Measurements from ENCODE around the gene MVB12B. TPM values are rescaled to one million over a fixed set of nuclear protein-coding genes. Genes with fewer than 3 reads are reported as not detected.
"Not testable (repeated sequence)": the region's sequence is repeated elsewhere in the genome, so short reads cannot be mapped to it uniquely, and the experiment has no call there.

MVB12B gene, protein sequence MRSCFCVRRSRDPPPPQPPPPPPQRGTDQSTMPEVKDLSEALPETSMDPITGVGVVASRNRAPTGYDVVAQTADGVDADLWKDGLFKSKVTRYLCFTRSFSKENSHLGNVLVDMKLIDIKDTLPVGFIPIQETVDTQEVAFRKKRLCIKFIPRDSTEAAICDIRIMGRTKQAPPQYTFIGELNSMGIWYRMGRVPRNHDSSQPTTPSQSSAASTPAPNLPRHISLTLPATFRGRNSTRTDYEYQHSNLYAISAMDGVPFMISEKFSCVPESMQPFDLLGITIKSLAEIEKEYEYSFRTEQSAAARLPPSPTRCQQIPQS
- total RNA-seq: 28.5 TPM

DNA sequence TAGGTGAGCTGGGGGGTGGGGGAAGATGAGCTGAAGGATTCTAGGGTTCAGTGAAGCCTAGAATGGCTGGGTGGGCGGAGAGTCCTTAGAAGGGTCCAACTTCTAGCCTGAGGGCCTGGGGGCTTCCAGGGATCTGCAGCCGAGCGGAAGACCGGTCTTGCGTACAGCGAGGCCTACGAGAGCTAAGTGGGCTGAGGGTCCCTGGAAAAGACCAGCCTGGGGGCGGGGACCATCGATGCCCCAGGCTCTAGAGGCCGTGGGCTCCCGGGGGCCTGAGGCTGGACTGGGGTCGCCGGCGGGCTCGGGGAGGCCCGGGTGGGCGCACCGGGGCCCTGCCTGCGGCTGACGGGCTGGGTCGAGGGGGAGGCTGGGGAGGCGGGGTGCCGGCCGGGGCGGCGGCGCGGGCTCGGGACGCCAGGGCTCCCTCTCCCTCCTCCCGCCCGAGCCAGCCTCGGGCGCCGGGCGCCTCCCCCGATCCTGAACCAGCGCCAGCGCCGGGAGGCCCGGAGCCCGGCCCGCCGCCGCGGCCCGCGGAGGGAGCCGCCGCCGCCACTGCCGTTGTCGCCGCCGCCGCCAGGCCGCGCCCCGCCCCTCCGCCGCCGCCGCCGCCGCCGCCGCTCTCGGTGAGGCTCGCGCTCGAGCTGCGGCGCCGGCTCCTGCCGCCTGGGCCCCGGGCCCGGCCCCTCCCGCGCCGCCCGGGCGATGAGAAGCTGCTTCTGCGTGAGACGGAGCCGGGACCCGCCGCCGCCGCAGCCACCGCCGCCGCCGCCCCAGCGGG lies at the start of gene MVB12B:
MVB12B (plus strand) TSS at position 602 of the 778 bp plus-strand sequence; CDS start at position 703, 101 bp downstream.
- FAIRE-seq (no peak), DNase-seq (ENCODE audit: low spot score in 2 of 2) (peak; percentile 85 to 89)

DNA sequence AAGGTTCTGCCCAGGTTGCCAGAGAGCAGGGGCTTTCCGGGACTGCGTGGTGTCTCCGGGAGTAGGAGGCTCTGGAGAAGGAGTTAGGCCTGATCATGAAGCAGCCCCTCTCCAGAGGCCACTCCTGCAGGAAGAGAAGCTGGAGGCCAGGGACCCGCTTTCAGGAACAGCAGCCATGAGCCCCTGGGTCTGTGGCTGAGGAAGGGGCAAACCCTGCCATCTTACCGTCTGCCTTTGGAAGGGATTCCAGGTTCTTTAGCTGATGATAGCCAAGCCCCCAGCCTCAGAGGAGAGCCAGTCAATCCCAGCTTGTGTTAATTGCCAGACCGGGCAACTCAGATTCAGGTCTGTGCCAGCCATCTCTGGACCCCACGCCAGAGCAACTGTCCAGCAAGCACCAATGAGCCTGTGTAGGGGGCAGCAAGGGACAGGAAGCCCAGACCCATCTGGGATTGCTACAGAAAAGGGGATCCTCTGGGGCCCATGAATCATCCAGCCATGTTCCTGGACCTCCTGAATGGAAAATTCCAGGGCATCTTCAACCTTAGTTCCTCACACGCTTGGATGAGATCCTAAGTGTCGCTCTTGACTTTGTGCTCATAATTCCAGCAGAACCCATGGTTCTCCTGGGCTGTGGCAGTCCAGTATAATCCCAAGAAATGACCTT lies 42.7 kb upstream of the MVB12B start:
- DNase-seq (ENCODE audit: low spot score in 2 of 2) (no peak), FAIRE-seq (no peak)

- not testable (repeated sequence) for FAIRE-seq; DNase-seq (ENCODE audit: low spot score in 2 of 2)
Observed at GRCh38 chr9:126285652-126286051, 41.0 kb upstream of the MVB12B start.

DNA sequence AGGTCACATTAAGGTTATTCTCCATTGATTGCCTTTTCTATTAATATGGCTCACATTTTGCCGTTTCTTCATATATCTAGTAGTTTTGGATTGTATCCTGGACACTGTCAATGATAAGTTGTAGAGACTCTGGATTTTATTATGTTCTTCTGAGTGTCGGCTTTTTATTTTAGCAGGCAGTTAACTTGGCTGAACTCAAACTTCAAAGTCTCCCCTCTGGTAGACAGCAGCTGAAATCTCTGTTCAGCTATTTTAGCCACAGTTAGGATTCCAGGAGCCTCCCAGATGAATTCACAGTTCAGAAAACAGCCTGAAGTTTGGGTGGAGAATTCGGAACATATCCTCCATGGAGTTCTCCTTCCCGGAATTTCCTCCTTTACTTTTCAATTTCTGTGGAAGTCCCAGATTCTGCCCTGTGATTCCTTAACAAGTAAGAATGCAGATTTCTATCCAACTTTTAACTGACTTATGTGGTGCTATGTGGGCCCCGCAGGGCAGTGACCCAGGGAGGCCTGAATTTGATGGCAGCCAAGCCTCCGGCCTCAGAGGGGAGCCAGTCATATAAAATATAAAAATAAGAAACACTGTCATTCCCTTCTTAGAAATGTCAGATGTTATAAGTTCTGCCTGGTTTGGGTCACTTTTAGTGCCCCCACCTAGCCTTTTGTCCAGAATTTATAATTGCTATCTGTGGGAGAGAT lies 39.3 kb upstream of the MVB12B start:
- no peak for FAIRE-seq
- DNase-seq (ENCODE audit: low spot score in 2 of 2): no peak

GRCh38 chr9:126290871-126291270 lies 35.8 kb upstream of the MVB12B start:
- FAIRE-seq (no peak), DNase-seq (ENCODE audit: low spot score in 2 of 2) (no peak)

- no peak for FAIRE-seq
- no peak for DNase-seq (ENCODE audit: low spot score in 2 of 2)
Observed at GRCh38 chr9:126291925-126292324, 34.7 kb upstream of the MVB12B start.

DNA sequence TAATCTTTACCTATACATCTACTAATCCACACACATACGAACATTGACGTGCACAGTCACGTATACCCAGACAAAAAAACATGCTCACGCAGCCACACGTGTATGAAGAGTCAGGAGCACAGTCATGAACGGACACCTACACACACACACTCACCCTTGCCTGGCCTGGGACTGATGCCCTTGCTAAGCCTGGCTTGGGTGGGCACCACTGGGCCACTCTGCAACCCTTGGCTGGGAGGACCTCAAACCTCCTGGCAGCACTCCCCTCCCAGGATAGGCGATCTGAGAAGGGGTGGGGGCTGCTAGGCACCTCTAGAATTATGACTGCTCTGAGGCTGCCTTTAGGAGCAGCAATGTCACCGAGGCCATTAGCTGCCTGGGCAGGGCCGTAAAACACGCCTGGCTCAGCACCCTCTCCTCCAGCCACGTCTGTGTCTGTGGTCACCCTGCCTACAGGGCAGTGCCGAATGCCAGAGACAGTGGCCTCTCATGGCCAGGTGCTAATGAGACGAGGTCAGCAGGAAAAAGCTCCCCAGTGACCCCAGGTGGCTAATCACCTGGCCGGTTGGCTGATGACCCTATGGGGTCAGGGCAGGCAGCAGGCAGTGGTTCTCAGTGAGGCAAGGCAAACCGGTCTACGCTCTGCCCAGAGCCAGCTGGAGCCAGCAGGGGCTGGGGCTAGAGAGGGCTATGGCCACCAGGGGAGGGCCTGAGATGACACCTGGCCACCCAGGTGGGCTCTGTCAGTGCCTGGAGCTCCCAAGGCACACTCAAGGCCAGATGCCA lies 33.7 kb upstream of the MVB12B start:
- no peak for DNase-seq (ENCODE audit: low spot score in 2 of 2)
- FAIRE-seq: no peak

GRCh38 chr9:126293522-126293889 lies 33.1 kb upstream of the MVB12B start:
- FAIRE-seq: no peak
- no peak for DNase-seq (ENCODE audit: low spot score in 2 of 2)

GRCh38 chr9:126294331-126295081 lies 32.1 kb upstream of the MVB12B start:
- FAIRE-seq: no peak
- DNase-seq (ENCODE audit: low spot score in 2 of 2): no peak

DNA sequence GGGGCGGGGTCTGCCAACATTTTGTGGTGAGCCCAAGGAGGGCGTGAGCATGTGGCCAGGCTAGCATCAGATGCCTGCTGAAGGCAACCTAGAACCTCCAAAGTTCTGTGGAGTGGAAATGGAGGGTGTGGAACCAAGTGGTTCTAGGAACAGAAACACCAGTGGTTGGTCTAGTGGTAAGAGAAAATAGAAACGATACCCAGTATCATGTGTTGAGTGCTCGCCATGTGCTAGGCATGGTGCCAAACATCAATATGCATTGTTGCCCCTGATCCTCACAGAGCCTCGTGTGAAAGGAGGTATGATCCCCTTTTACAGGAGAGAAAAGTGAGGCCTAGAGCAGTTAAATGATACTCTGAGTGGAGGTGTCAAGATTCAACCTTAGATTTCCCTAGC lies 31.5 kb upstream of the MVB12B start:
- FAIRE-seq (no peak), DNase-seq (ENCODE audit: low spot score in 2 of 2) (no peak)

DNA sequence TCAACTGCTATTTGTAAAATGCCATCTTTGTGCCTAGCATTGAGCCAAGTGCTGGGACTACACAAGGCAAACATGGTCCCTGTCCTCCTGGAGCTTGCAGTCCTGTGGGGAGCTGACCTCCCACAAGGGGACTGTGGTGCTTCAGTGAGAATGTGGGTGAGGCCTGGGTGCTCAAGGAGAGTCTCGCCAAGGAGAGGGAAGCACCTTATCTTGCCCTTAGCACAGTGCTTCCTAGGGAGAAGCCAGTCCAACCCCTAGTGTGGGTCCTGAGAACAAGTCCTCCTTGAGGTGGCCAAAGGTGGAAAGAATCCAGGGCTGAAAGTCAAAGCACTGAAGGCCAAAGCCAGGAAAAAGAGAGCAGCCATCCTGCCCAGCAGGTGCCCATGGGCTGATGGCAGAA lies 31.1 kb upstream of the MVB12B start:
- FAIRE-seq: no peak
- no peak for DNase-seq (ENCODE audit: low spot score in 2 of 2)

DNA sequence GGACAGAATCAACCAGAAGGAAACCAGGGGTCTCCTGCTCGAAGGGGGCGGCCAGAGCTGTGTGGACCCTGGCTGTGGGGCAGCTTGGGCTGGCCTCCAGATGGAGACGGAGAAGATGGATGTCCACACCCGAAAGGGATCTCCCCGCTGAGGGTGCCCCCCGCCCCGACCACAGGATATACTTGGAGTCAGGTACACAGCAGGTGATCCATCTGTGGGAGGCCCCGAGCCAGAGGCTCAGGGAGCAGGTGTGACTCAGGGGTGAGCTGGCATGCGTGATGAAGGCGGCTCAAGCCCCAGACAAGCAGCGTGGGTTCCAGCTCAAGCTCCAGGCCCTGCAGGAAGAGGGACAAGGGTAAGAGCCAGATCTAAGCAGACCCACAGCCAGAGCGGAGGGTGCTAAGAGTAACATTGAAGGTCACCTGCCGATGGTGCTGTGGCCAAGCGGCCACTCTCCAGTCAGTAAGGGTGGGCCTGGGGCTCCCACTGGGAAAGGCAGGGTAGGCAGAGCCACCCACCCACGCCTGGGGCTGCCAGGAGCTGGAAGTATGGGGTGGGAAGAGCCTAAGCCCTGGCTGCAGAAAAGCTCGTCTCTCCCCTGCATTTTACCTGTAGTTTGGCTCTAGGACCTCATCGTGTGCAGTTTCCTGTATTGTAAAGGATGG lies 30.6 kb upstream of the MVB12B start:
- FAIRE-seq: no peak
- DNase-seq (ENCODE audit: low spot score in 2 of 2): no peak

GRCh38 chr9:126296687-126297086 lies 29.9 kb upstream of the MVB12B start:
- FAIRE-seq (no peak), DNase-seq (ENCODE audit: low spot score in 2 of 2) (no peak)

GRCh38 chr9:126297661-126298060 lies 29.0 kb upstream of the MVB12B start:
- peak in 1 of 2 donors; percentile 22 for DNase-seq (ENCODE audit: low spot score in 2 of 2)
- FAIRE-seq: no peak

DNA sequence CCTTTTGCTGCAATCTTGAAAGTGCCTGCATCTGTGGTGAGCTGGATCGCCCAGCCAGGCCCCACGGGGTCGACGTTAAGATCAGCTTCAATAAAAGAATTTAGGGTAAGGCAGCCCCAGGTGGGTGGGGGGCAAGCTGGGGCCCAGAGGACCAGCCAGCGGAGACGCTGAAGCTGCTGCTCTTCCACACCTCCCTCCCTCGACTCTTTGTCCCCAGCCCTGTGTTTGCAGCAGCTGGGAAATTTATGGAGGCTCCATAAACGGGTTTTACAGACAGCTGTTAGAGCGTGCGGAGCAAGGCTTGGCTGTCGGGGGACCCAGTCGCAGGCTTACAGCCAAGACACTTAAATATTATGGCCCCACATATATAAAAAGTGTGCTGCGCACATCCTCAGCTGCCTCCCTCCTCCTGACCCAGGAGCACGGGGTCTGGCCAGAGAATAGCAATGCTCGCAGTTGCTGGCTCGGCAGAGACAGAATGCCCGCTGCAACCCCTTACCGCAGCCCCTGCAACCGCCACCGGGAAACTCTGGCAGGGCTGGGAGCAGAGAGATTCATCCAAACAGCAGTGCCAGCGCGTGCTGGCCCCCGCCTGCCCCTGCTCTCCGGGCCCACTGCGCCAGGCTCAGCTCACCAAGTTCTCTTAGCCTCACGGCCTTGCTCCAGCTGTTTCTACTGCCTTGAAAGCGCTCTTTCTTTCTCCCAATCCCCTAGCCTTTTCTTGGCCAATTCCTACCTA lies 28.4 kb upstream of the MVB12B start:
- FAIRE-seq (no peak), DNase-seq (ENCODE audit: low spot score in 2 of 2) (peak; percentile 39 to 44)

DNA sequence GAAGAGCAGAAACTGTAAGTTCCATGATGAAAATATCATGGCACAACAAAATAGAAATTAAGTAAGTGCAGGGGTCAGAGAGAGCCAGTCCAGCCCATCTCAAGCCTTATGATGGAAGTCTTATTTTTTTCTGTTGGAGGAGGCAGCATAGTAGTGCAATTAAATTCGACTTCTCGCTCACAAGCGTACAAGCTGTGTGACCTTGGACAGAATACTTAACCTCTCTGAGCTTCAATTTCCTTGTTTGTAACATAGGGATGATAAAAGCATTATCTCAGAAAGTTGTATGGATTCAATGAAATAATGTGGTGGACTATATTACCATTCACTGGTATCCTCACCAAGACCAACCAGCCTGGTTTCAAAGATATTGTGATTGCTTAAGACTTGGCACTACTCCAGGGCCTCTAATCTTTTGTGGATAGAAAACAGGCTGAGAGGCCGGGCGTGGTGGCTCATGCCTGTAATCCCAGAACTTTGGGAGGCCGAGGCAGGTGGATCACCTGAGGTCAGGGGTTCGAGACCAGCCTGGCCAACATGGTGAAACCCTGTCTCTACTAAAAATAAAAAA lies 26.8 kb upstream of the MVB12B start:
- FAIRE-seq: no peak

GRCh38 chr9:126301196-126301595 lies 25.4 kb upstream of the MVB12B start:
- DNase-seq (ENCODE audit: low spot score in 2 of 2) (no peak), FAIRE-seq (no peak)

More for the DNA sequence above, 26.8 kb upstream of the MVB12B start:
- no peak for DNase-seq (ENCODE audit: low spot score in 2 of 2)

Measured in frontal cortex (tissue), 4 donors.